OCI-LY1 (cell line): ENCODE results near the gene KIDINS220.

ENCODE experiments used
- CTCF ChIP-seq: fragments of 200-600 bp; sonication (generic), shearing (Covaris generic); IDR thresholded peaks from 2 replicates; pipeline ENCODE4 v1.5.1; 2017; ENCODE audit warnings: mild to moderate bottlenecking, antibody characterized with exemption, low read length, moderate library complexity, mixed read lengths
- EZH2 ChIP-seq: fragments of 200-600 bp; sonication (generic), shearing (Covaris generic); IDR thresholded peaks from 2 replicates; pipeline ENCODE4 v1.8.0; 2017; ENCODE audit warnings: borderline replicate concordance, mixed run types, mild to moderate bottlenecking, antibody characterized with exemption, low read length, moderate library complexity, mixed read lengths

GRCh38 chr2:8886876-8887275 lies 49.5 kb upstream of the KIDINS220 start:
- TF ChIP-seq CTCF (no peak), EZH2 (no peak)
